Transverse colon (tissue), 4 donors: Measurements from ENCODE around the gene CRYBG1. TPM values are rescaled to one million over a fixed set of nuclear protein-coding genes. Genes with fewer than 3 reads are reported as not detected.

Source experiments
- DNase-seq: peaks from one replicate; pipeline ENCODE4 v3.0.0-alpha.2; 2019
- H3K27ac ChIP-seq, 4 donors: fragments of 200-600 bp; sonication (generic); 2 replicates each; pipeline ENCODE4 v1.5.1; 2016 to 2018; ENCODE audit warnings: inconsistent platforms in 4 of 4
- H3K27me3 ChIP-seq: fragments of 200-600 bp; sonication (generic); 2 replicates; pipeline ENCODE4 v1.5.1; 2017; ENCODE audit warnings: inconsistent platforms
- H3K36me3 ChIP-seq, 4 donors: fragments of 200-600 bp; sonication (generic); 2 replicates each; pipeline ENCODE4 v1.5.1; 2017 to 2019; ENCODE audit warnings: inconsistent platforms in 4 of 4
- H3K4me1 ChIP-seq, 4 donors: fragments of 200-600 bp; sonication (generic); 2 replicates each; pipeline ENCODE4 v1.5.1; 2017 to 2020; ENCODE audit warnings: inconsistent platforms in 4 of 4
- H3K4me3 ChIP-seq, 4 donors: fragments of 200-600 bp; sonication (generic); 1 replicate in 1 of 4; 2 replicates in 3 of 4; pipeline versions ENCODE4 v1.5.1 to v1.6.1; 2017 to 2019; ENCODE audit warnings: inconsistent platforms in 4 of 4
- H3K9me3 ChIP-seq, 2 donors: fragments of 200-600 bp; sonication (generic); 2 replicates each; pipeline ENCODE4 v1.5.1; 2017 to 2019; ENCODE audit warnings: inconsistent platforms in 2 of 2
- EP300 ChIP-seq: sonication (generic); formaldehyde crosslinking; IDR thresholded peaks from one replicate; pipeline ENCODE4 v1.6.1; 2017; ENCODE audit warnings: antibody characterized with exemption, low read depth
- POLR2A ChIP-seq: fragments of 450-650 bp; IDR thresholded peaks from one replicate; pipeline ENCODE4 v1.6.1; 2016; ENCODE audit warnings: antibody characterized with exemption, mild to moderate bottlenecking, moderate library complexity
- POLR2AphosphoS5 ChIP-seq, 3 donors: sonication (generic); formaldehyde crosslinking; IDR thresholded peaks; one replicate each; pipeline ENCODE4 v1.6.1; 2016; ENCODE audit warnings: antibody characterized with exemption in 3 of 3
- WGBS, 2 donors: methylation state at CpG; one replicate each; pipeline ENCODE4 v1.1.5; 2018; ENCODE audit warnings: low coverage in 1 of 2; 5-methylcytosine and 5-hydroxymethylcytosine counted together
- in situ Hi-C, 4 donors: fragments of 200-750 bp; cut with MboI; loops; one replicate each; pipeline versions ENCODE4 v1.15.0 to v1.15.1; 2017; ENCODE audit warnings: low sequenced_read_pairs in 3 of 4, low pct_ligation_motif_present in 1 of 4, low pct_unique_long_range_greater_than_20kb in 1 of 4
- intact Hi-C: fragments of 100-400 bp; cut with DNase I; formaldehyde crosslinking; loops from one replicate; pipeline ENCODE4 v1.15.1; 2023; ENCODE audit warnings: low total_unique reads
- total RNA-seq, 4 donors: library from RNA; depleted of rRNA; stranded (reverse); fragments of >200 nt; gene quantifications; one replicate each; pipeline ENCODE4 v1.1.0, GENCODE V29; 2016
- TF ChIP-seq, protein P1 (sequence below), 5 experiments: fragments of 200-600 bp in 3 of 5; fragments of 450-650 bp in 2 of 5; sonication (generic) in 3 of 5; IDR thresholded peaks; 1 replicate in 2 of 5; 2 replicates in 3 of 5; pipeline ENCODE4 v1.5.1; 2016 to 2017; ENCODE audit warnings: antibody characterized with exemption in 5 of 5, inconsistent platforms in 3 of 5, mild to moderate bottlenecking in 2 of 5, moderate library complexity in 1 of 5

The CRYBG1 gene
- total RNA-seq, 4 donors from 2014 or later, result 64.3 to 112 (median 70.2) TPM

DNA sequence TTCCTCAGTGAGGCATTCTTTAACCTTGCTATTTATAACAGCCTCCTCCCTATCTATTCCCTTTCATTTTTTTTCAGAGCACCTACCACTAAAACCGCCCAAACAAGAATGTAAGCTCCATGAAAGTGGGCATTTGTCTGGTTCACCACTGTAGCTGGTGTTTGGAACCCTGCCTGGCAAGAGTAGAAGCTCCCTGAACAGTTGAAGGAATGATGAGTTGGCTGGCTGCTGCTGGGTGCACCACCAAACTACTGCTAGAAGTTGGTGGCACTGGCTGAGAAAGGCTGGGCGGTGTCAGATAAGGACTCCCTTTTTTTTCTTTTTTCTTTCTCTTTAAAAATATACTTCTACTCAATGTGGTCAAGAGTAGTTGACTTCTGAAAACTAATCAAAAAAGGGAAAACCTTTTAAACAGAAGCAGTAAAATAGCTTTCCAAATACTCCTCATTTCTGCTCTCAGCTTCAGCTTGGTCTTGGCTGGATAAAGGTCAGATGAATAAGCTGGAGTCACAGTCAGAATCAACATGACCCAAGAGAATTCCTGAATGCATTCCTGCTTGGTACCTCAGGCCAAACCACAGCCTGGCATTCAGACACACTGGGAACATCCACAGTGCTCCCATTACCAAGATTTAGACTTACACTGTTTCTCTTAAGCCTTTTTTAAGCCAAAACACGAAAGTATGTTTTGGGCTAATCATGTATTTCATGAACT, 230.8 kb downstream of the CRYBG1 start:
- 88 to 95% methylated on average over 2 to 3 of the region's 3 CpGs for WGBS, 2 donors

DNA sequence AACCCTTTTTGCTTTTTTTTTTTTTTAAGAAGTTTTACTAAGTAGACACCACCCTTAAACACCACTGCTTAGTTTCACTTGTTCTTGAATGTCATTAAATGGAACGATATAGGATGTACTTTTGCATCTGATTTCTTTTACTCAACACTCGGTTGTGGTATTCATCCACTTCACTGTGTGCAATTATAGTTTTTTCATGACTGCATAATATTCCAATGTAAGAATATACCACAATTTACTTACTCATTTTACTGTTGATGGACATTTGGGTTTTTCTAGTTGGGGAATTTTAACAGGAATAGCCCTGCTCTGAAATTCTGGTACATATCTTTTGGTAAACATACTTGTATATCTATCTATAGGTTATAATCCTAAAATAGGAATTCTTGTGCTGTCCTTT, 238.9 kb downstream of the CRYBG1 start:
- H3K4me1 ChIP-seq, result no peaks in the 10 kb centered on the region
- no peaks in the 10 kb centered on the region for H3K9me3 ChIP-seq
- H3K4me3 ChIP-seq, result no peak overlapping the region
- intact Hi-C loops (no loop called here), in situ Hi-C loops (no loop called here)
- no peak for TF ChIP-seq POLR2AphosphoS5 (IDR thresholded peaks at IDR 0.05)
- TF ChIP-seq POLR2A, result no peak
- no peak for TF ChIP-seq EP300
- 98 to 100% methylated on average over 1 to 2 of the region's 2 CpGs for WGBS, 2 donors
- H3K27me3 ChIP-seq, result no peaks in the 10 kb centered on the region
- DNase-seq, result no peak
- H3K27ac ChIP-seq, result no peak overlapping the region
- peaks cover 0 to 5% (median 0%) of the 10 kb centered on the region in 4 donors for H3K36me3 ChIP-seq

More for the DNA sequence above, 230.8 kb downstream of the CRYBG1 start:
- intact Hi-C loops, result no loop called here
- H3K4me1 ChIP-seq, result no peaks in the 10 kb centered on the region
- H3K36me3 ChIP-seq, result peaks cover 0 to 3% (median 0%) of the 10 kb centered on the region in 4 donors
- no peak overlapping the region for H3K27ac ChIP-seq
- DNase-seq, result no peak
- in situ Hi-C loops, result no loop called here
- H3K27me3 ChIP-seq, result no peaks in the 10 kb centered on the region
- H3K4me3 ChIP-seq, result no peak overlapping the region
- no peaks in the 10 kb centered on the region for H3K9me3 ChIP-seq
- TF ChIP-seq EP300 (no peak), POLR2A (no peak), POLR2AphosphoS5 (IDR thresholded peaks at IDR 0.05) (no peak)
- TF ChIP-seq, protein P1, sequence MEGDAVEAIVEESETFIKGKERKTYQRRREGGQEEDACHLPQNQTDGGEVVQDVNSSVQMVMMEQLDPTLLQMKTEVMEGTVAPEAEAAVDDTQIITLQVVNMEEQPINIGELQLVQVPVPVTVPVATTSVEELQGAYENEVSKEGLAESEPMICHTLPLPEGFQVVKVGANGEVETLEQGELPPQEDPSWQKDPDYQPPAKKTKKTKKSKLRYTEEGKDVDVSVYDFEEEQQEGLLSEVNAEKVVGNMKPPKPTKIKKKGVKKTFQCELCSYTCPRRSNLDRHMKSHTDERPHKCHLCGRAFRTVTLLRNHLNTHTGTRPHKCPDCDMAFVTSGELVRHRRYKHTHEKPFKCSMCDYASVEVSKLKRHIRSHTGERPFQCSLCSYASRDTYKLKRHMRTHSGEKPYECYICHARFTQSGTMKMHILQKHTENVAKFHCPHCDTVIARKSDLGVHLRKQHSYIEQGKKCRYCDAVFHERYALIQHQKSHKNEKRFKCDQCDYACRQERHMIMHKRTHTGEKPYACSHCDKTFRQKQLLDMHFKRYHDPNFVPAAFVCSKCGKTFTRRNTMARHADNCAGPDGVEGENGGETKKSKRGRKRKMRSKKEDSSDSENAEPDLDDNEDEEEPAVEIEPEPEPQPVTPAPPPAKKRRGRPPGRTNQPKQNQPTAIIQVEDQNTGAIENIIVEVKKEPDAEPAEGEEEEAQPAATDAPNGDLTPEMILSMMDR (IDR thresholded peaks at IDR 0.05), result no peak

DNA sequence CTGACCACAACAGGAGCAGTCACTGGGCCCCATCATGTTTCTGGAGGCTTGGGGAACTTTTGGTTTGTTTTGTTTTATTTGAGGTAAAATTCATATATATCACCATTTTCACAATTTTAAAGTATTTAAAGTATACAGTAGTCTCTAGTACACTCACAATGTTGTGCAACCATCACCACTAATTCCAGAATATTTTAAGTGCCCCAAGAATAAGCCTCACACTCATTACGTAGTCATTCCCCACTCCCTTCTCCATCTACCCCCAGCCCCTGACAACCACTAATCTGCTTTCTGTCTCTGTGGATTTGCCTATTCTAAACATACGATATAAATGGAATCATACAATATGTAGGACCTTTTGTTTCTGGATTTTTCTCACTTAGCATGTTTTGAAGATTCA, 239.8 kb downstream of the CRYBG1 start:
- Histone ChIP-seq H3K4me3 (no peak overlapping the region), H3K27ac (no peak overlapping the region), H3K4me1 (no peaks in the 10 kb centered on the region), H3K36me3 (peaks cover 0 to 5% (median 0%) of the 10 kb centered on the region in 4 donors), H3K27me3 (no peaks in the 10 kb centered on the region), H3K9me3 (no peaks in the 10 kb centered on the region)
- intact Hi-C loops, result no loop called here
- TF ChIP-seq EP300 (no peak), POLR2A (no peak)
- TF ChIP-seq, protein P1 (IDR thresholded peaks at IDR 0.05), result no peak
- DNase-seq, result no peak
- in situ Hi-C loops, result loop anchor here in 3 of 4 donors (10.0 to 25.0 kb wide), 2 partner anchors 374 to 387 kb away; partner anchors contain the start of gene CD24 (in 2 of the 3)
- WGBS, 2 donors, result 90 to 100% methylated on average over 2 of the region's 2 CpGs

DNA sequence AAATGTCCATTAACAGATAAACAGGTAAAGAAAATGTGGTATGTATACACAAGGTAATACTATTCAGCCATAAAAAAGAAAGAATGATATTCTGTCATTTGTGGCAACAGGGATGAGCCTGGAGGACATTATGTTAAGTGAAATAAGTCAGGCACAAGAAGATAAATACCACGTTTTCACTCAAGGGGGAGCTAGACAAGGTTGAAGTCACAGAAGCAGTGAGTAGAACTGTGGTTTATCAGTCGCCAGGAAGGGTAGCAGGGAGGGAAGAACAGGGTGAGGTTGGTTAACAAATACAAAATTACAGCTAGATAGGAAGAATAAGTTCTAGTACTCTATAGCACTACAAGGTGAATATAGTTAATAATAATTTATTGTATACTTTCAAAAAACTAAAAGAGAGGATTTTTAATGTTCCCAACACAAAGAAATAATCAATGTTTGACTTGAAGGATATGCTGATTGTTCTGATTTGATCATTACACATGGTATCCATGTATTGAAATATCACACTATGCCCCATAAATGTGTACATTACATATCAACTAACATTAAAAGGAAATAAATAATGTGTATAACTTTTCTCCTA, 247.7 kb downstream of the CRYBG1 start:
- Histone ChIP-seq H3K27me3 (no peaks in the 10 kb centered on the region), H3K36me3 (no peaks in the 10 kb centered on the region), H3K27ac (no peak overlapping the region), H3K4me1 (no peaks in the 10 kb centered on the region), H3K9me3 (no peaks in the 10 kb centered on the region), H3K4me3 (no peak overlapping the region)
- in situ Hi-C loops (loop anchor here in 3 of 4 donors (10.0 to 25.0 kb wide), 2 partner anchors 367 to 379 kb away; partner anchors contain the start of gene CD24 (in 2 of the 3)), intact Hi-C loops (no loop called here)
- 6 to 13% methylated on average over 2 of the region's 2 CpGs for WGBS, 2 donors
- TF ChIP-seq EP300, result no peak
- TF ChIP-seq, protein P1 (IDR thresholded peaks at IDR 0.05), result peak; percentile 53 to 87 (median 64)
- peak; percentile 12 for DNase-seq
